K562 (cell line): ENCODE measurements around the gene TULP1. TPM values are rescaled to one million over a fixed set of nuclear protein-coding genes. Genes with fewer than 3 reads are reported as not detected.

Source experiments
- ATAC-seq: fragments of 200-7000 bp; cut with Tn5 transposase; 3 replicates; pipeline ENCODE4 v1.9.1; 2020; ENCODE audit warnings: moderate library complexity
- BruUV-seq: library from RNA; stranded (reverse); fragments of 400-500 nt; replicated peaks from 2 replicates; lab custom pipeline; 2021; lab: Mats Ljungman, UMichigan
- CTCF ChIA-PET: fragments of 300-600 bp; formaldehyde crosslinking; extraction: SDS; loops from one replicate; lab custom pipeline; 2021; ENCODE audit warnings: low intra/inter-chr PET ratio; lab: Yijun Ruan, JAX
- POLR2A ChIA-PET: fragments of 300-600, 350-650 bp; sonication (Branson Sonifier 250); formaldehyde crosslinking; extraction: SDS; loops from one replicate; lab custom pipeline; 2021; ENCODE audit warnings: antibody characterized with exemption, inconsistent platforms; lab: Yijun Ruan, JAX
- DNase-seq, 4 experiments: peaks; one replicate each; pipeline versions ENCODE4 v3.0.0 to v3.0.0-alpha.2; 2011 to 2018; ENCODE audit warnings: low spot score in 3 of 4, mixed read lengths in 3 of 4; ENCODE audit errors: extremely low read depth in 1 of 4
- FAIRE-seq: peaks from 2 replicates; lab custom pipeline; 2011; peaks lifted over from hg19 to GRCh38; lab: Jason Lieb, UNC
- H2AFZ ChIP-seq: 2 replicates; pipeline ENCODE4 v1.6.0; 2011; ENCODE audit warnings: low read depth, low read length, control low read depth, inconsistent platforms
- H3K27ac ChIP-seq: fragments of 200-600 bp; 3 replicates; pipeline ENCODE4 v1.8.0; 2011; ENCODE audit warnings: low read depth, mild to moderate bottlenecking, control low read depth, inconsistent platforms, low read length, moderate library complexity, mixed read lengths; ENCODE audit errors: extremely low read depth
- H3K27me3 ChIP-seq, 2 experiments: fragments of 300-600 bp in 1 of 2; 2 replicates in 1 of 2; 3 replicates in 1 of 2; pipeline versions ENCODE4 v1.6.0 to v1.8.0; 2011; ENCODE audit warnings: inconsistent platforms in 2 of 2, low read length in 2 of 2, mild to moderate bottlenecking in 1 of 2, mixed read lengths in 1 of 2, moderate library complexity in 1 of 2; ENCODE audit not compliant: control insufficient read depth in 2 of 2, insufficient read depth in 2 of 2
- H3K36me3 ChIP-seq: fragments of 300-600 bp; 3 replicates; pipeline ENCODE4 v1.8.0; 2011; ENCODE audit warnings: mild to moderate bottlenecking, low read length, inconsistent platforms; ENCODE audit not compliant: control insufficient read depth, insufficient read depth
- H3K4me1 ChIP-seq, 2 experiments: fragments of 200-600 bp in 1 of 2; replicated peaks in 1 of 2; 2 replicates in 1 of 2; 3 replicates in 1 of 2; pipeline versions ENCODE4 v1.5.1 to v1.8.0; 2011; ENCODE audit warnings: inconsistent platforms in 2 of 2, low read length in 2 of 2, mild to moderate bottlenecking in 1 of 2, mixed read lengths in 1 of 2, moderate library complexity in 1 of 2; ENCODE audit not compliant: control insufficient read depth in 2 of 2, insufficient read depth in 2 of 2
- H3K4me2 ChIP-seq: 2 replicates; pipeline ENCODE4 v1.6.1; 2011; ENCODE audit warnings: low read length, control low read depth, inconsistent platforms, mixed read lengths; ENCODE audit not compliant: insufficient read depth
- H3K4me3 ChIP-seq: fragments of 200-600 bp; sonication (generic), shearing (Covaris generic); 2 replicates; pipeline ENCODE4 v1.5.1; 2016; ENCODE audit warnings: control low read depth, inconsistent platforms
- H3K79me2 ChIP-seq: fragments of 200-600 bp; 3 replicates; pipeline ENCODE4 v1.8.0; 2011; ENCODE audit warnings: low read length, inconsistent platforms; ENCODE audit not compliant: control insufficient read depth, insufficient read depth
- H3K9ac ChIP-seq, 2 experiments: 2 replicates each; pipeline versions ENCODE4 v1.6.0 to v1.6.1; 2011; ENCODE audit warnings: low read depth in 2 of 2, low read length in 2 of 2, control low read depth in 1 of 2, inconsistent platforms in 1 of 2, mild to moderate bottlenecking in 1 of 2, mixed read lengths in 1 of 2; ENCODE audit not compliant: insufficient read depth in 1 of 2
- H3K9me1 ChIP-seq: one replicate; pipeline ENCODE4 v1.6.0; 2011; ENCODE audit warnings: inconsistent platforms, mild to moderate bottlenecking, low read length, moderate library complexity; ENCODE audit not compliant: control insufficient read depth, insufficient read depth
- H3K9me3 ChIP-seq: replicated peaks from 2 replicates; pipeline ENCODE4 v1.5.1; 2011; ENCODE audit warnings: low read depth, low read length, inconsistent platforms; ENCODE audit not compliant: control insufficient read depth, insufficient read depth
- H4K20me1 ChIP-seq: replicated peaks from 2 replicates; pipeline ENCODE4 v1.6.1; 2011; ENCODE audit warnings: low read length, inconsistent platforms, mixed read lengths; ENCODE audit not compliant: control insufficient read depth, insufficient read depth
- MED1 ChIP-seq: sonication (generic); formaldehyde crosslinking; IDR thresholded peaks from 2 replicates; pipeline ENCODE4 v1.8.1; 2023; ENCODE audit warnings: missing genetic modification reagents, borderline replicate concordance
- PCBP1 ChIP-seq: fragments of 200-400 bp; formaldehyde crosslinking; IDR thresholded peaks from 2 replicates; pipeline ENCODE4 v1.6.1; 2018; ENCODE audit warnings: mild to moderate bottlenecking, low read depth, low read length; ENCODE audit not compliant: poor library complexity, severe bottlenecking
- POLR2AphosphoS2 ChIP-seq: IDR thresholded peaks from 2 replicates; pipeline ENCODE4 v1.6.1; 2012; ENCODE audit warnings: low read length, improper control_type of control experiment
- ZBTB17 ChIP-seq: fragments of 450-650 bp; formaldehyde crosslinking; IDR thresholded peaks from 2 replicates; pipeline ENCODE4 v1.4.0; 2020; ENCODE audit warnings: mild to moderate bottlenecking
- ZEB2 ChIP-seq: fragments of 450-650 bp; IDR thresholded peaks from 2 replicates; pipeline ENCODE4 v1.6.1; 2016
- ZKSCAN3 ChIP-seq: fragments of 250-450 bp; sonication (Bioruptor Pico); IDR thresholded peaks from 2 replicates; pipeline ENCODE4 v1.4.0; 2020
- ZNF165 ChIP-seq: fragments of 250-450 bp; sonication (Bioruptor Pico); IDR thresholded peaks from 2 replicates; pipeline ENCODE4 v1.4.0; 2020; ENCODE audit warnings: borderline replicate concordance
- WGBS: fragments of 100-300 bp; shearing (Covaris generic); methylation state at CpG from one replicate; pipeline ENCODE4 v1.1.6; 2016; ENCODE audit warnings: low coverage, mixed read lengths; ENCODE audit not compliant: insufficient coverage; ENCODE audit errors: missing lambda C conversion rate; 5-methylcytosine and 5-hydroxymethylcytosine counted together
- in situ Hi-C: fragments of 300-500 bp; cut with MboI; formaldehyde crosslinking; loops from 4 replicates; pipeline ENCODE4 v1.15.0; 2018; ENCODE audit warnings: inconsistent platforms, mixed read lengths
- intact Hi-C: fragments of 100-400 bp; cut with micrococcal nuclease; formaldehyde crosslinking; loops from 2 replicates; pipeline ENCODE4 v1.14.2; 2022
- polyA plus RNA-seq, 8 experiments: library from polyadenylated mRNA; depleted of rRNA in 4 of 8; stranded (reverse) in 5 of 8; unstranded in 3 of 8; fragments of >200 nt; fragmentation: Nextera tagmentation in 2 of 8; fragmentation: Illumina TruSeq in 1 of 8; extraction: Ambion mirVana in 2 of 8; extraction: Trizol in 1 of 8; gene quantifications; 2 replicates each; pipeline versions ENCODE4 v1.2.1 to v1.2.3, GENCODE V29; 2011 to 2014; ENCODE audit warnings: inconsistent platforms in 1 of 8, missing spikeins in 1 of 8
- total RNA-seq, 7 experiments: library from RNA; depleted of rRNA in 6 of 7; stranded (reverse); fragments of >200 nt in 6 of 7; fragmentation: Illumina TruSeq in 2 of 7; extraction: Trizol in 2 of 7; gene quantifications; 2 replicates each; pipeline versions ENCODE4 v1.2.1 to v1.2.3, GENCODE V29; 2011 to 2021; ENCODE audit warnings: low replicate concordance in 1 of 7
- TF ChIP-seq, protein P1 (sequence below), 2 experiments: fragments of 450-650 bp in 1 of 2; sonication (generic) in 1 of 2; formaldehyde crosslinking in 1 of 2; IDR thresholded peaks in 1 of 2; conservative IDR thresholded peaks in 1 of 2; 2 replicates each; pipeline versions ENCODE4 v1.6.1 to v1.8.1; 2016 to 2023; ENCODE audit warnings: mild to moderate bottlenecking in 2 of 2, moderate library complexity in 2 of 2, inconsistent platforms in 1 of 2, missing genetic modification reagents in 1 of 2
- TF ChIP-seq, protein P2 (sequence below): fragments of 450-650 bp; formaldehyde crosslinking; IDR thresholded peaks from 2 replicates; pipeline ENCODE4 v1.4.0; 2020; ENCODE audit warnings: mild to moderate bottlenecking, moderate library complexity
- TF ChIP-seq, protein P3 (sequence below), 2 experiments: fragments of 450-650 bp; conservative IDR thresholded peaks; 2 replicates each; pipeline ENCODE4 v1.6.1; 2017; ENCODE audit warnings: mild to moderate bottlenecking in 2 of 2, moderate library complexity in 2 of 2
- TF ChIP-seq, protein P4 (sequence below): fragments of 250-450 bp; sonication (Bioruptor Pico); IDR thresholded peaks from 2 replicates; pipeline ENCODE4 v1.9.0; 2021; ENCODE audit warnings: mild to moderate bottlenecking, inconsistent platforms
- TF ChIP-seq, protein P5 (sequence below): sonication (generic); formaldehyde crosslinking; IDR thresholded peaks from 2 replicates; pipeline ENCODE4 v1.8.0; 2022; ENCODE audit warnings: missing genetic modification reagents, mild to moderate bottlenecking, borderline replicate concordance
- TF ChIP-seq, protein P6 (sequence below): fragments of 250-450 bp; sonication (Bioruptor Pico); IDR thresholded peaks from 2 replicates; pipeline ENCODE4 v1.5.1; 2021; ENCODE audit warnings: mild to moderate bottlenecking

The TULP1 gene
- total and polyA plus RNA-seq, 9 of the 15 experiments (the other 6 are each of a cell fraction or from before 2014, with no cell fraction given): 0.06 to 0.17 (median 0.09) TPM; not detected in 6

DNA sequence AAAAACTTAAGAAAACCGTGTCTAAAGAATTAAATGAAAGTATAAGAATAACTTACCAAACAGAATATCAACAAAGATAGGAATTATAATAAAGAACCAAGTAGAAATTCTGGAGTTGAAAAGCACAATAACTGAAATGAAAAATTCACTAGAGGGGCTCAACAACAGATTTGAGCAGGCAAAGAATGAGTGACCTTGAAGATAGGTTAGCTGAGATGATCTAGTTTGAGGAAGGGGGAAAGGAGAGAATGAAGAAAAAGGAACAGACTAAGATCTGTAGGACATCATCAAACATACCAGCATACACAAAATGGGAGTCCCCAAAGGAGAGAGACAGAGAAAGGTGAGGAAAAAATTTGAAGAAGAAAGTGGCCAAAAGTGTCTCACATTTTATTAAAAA lies 37.7 kb upstream of the TULP1 start:
- no peak for DNase-seq
- H3K9ac ChIP-seq: no peak overlapping the region
- H3K27me3 ChIP-seq: peaks cover under 1 to 21% of the 10 kb centered on the region in 2 experiments; a peak in 3 of 5 replicates
- no peaks in the 10 kb centered on the region for H3K36me3 ChIP-seq
- BruUV-seq: no TSS peak
- ChIA-PET POLR2A (interaction anchor here (0.6 kb wide), 1 partner anchor 24 kb away, joined by 3 read pairs; no protein-coding TSS in a partner anchor), CTCF (no interaction called here)
- H3K4me2 ChIP-seq: no peak overlapping the region
- H3K4me1 ChIP-seq: no peaks in the 10 kb centered on the region; a peak in 1 of 5 replicates
- H3K4me3 ChIP-seq: no peak overlapping the region
- intact Hi-C loops (loop anchor here (10.0 kb wide), 1 partner anchor 256 kb away; the partner anchor contains the start of gene DEF6), in situ Hi-C loops (no loop called here)
- no peaks in the 10 kb centered on the region for H4K20me1 ChIP-seq
- no peak for ATAC-seq
- H2AFZ ChIP-seq: no peak overlapping the region
- FAIRE-seq: no peak
- no peaks in the 10 kb centered on the region for H3K79me2 ChIP-seq
- H3K27ac ChIP-seq: no peak overlapping the region
- no peaks in the 10 kb centered on the region for H3K9me1 ChIP-seq
- peaks cover 6% of the 10 kb centered on the region for H3K9me3 ChIP-seq
- WGBS: 0% methylated on average over 1 of the region's 1 CpG
- TF ChIP-seq, protein P1, sequence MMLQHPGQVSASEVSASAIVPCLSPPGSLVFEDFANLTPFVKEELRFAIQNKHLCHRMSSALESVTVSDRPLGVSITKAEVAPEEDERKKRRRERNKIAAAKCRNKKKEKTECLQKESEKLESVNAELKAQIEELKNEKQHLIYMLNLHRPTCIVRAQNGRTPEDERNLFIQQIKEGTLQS (IDR thresholded peaks at IDR 0.05): no peak
- TF ChIP-seq, protein P1 (CRISPR knock-in tag; conservative IDR thresholded peaks at IDR 0.05): no peak
- TF ChIP-seq ZKSCAN3 (no peak), POLR2AphosphoS2 (no peak), ZBTB17 (CRISPR knock-in tag) (no peak), ZNF165 (CRISPR knock-in tag) (no peak), MED1 (CRISPR knock-in tag) (no peak), ZEB2 (peak; percentile 68), PCBP1 (no peak)
- TF ChIP-seq, protein P2, sequence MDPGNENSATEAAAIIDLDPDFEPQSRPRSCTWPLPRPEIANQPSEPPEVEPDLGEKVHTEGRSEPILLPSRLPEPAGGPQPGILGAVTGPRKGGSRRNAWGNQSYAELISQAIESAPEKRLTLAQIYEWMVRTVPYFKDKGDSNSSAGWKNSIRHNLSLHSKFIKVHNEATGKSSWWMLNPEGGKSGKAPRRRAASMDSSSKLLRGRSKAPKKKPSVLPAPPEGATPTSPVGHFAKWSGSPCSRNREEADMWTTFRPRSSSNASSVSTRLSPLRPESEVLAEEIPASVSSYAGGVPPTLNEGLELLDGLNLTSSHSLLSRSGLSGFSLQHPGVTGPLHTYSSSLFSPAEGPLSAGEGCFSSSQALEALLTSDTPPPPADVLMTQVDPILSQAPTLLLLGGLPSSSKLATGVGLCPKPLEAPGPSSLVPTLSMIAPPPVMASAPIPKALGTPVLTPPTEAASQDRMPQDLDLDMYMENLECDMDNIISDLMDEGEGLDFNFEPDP (CRISPR knock-in tag): no peak
- TF ChIP-seq, protein P3, sequence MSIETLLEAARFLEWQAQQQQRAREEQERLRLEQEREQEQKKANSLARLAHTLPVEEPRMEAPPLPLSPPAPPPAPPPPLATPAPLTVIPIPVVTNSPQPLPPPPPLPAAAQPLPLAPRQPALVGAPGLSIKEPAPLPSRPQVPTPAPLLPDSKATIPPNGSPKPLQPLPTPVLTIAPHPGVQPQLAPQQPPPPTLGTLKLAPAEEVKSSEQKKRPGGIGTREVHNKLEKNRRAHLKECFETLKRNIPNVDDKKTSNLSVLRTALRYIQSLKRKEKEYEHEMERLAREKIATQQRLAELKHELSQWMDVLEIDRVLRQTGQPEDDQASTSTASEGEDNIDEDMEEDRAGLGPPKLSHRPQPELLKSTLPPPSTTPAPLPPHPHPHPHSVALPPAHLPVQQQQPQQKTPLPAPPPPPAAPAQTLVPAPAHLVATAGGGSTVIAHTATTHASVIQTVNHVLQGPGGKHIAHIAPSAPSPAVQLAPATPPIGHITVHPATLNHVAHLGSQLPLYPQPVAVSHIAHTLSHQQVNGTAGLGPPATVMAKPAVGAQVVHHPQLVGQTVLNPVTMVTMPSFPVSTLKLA (conservative IDR thresholded peaks at IDR 0.05): no peak
- TF ChIP-seq, protein P4, sequence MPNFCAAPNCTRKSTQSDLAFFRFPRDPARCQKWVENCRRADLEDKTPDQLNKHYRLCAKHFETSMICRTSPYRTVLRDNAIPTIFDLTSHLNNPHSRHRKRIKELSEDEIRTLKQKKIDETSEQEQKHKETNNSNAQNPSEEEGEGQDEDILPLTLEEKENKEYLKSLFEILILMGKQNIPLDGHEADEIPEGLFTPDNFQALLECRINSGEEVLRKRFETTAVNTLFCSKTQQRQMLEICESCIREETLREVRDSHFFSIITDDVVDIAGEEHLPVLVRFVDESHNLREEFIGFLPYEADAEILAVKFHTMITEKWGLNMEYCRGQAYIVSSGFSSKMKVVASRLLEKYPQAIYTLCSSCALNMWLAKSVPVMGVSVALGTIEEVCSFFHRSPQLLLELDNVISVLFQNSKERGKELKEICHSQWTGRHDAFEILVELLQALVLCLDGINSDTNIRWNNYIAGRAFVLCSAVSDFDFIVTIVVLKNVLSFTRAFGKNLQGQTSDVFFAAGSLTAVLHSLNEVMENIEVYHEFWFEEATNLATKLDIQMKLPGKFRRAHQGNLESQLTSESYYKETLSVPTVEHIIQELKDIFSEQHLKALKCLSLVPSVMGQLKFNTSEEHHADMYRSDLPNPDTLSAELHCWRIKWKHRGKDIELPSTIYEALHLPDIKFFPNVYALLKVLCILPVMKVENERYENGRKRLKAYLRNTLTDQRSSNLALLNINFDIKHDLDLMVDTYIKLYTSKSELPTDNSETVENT (CRISPR knock-in tag): no peak
- TF ChIP-seq, protein P5, sequence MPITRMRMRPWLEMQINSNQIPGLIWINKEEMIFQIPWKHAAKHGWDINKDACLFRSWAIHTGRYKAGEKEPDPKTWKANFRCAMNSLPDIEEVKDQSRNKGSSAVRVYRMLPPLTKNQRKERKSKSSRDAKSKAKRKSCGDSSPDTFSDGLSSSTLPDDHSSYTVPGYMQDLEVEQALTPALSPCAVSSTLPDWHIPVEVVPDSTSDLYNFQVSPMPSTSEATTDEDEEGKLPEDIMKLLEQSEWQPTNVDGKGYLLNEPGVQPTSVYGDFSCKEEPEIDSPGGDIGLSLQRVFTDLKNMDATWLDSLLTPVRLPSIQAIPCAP: no peak
- TF ChIP-seq, protein P6, sequence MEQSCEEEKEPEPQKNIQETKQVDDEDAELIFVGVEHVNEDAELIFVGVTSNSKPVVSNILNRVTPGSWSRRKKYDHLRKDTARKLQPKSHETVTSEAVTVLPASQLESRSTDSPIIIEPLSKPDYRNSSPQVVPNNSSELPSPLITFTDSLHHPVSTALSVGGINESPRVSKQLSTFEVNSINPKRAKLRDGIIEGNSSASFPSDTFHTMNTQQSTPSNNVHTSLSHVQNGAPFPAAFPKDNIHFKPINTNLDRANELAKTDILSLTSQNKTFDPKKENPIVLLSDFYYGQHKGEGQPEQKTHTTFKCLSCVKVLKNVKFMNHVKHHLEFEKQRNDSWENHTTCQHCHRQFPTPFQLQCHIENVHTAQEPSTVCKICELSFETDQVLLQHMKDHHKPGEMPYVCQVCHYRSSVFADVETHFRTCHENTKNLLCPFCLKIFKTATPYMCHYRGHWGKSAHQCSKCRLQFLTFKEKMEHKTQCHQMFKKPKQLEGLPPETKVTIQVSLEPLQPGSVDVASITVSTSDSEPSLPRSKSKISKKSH: 0 out of 2 replicates have a peak, but pooled peaks have one; percentile 33
